Neuron (in vitro differentiated cells): ENCODE results near the gene ARHGEF17.

Experiments used
- H2AFZ ChIP-seq: one replicate; pipeline ENCODE4 v1.6.1; 2013; ENCODE audit warnings: low read depth, mild to moderate bottlenecking, inconsistent platforms, low read length, moderate library complexity
- H3K27me3 ChIP-seq: one replicate; pipeline ENCODE4 v1.6.1; 2013; ENCODE audit warnings: low read length; ENCODE audit not compliant: insufficient read depth
- H3K36me3 ChIP-seq: one replicate; pipeline ENCODE4 v1.6.1; 2013; ENCODE audit warnings: low read length; ENCODE audit not compliant: insufficient read depth
- H3K4me1 ChIP-seq: one replicate; pipeline ENCODE4 v1.6.1; 2013; ENCODE audit warnings: low read length; ENCODE audit not compliant: insufficient read depth
- H3K4me3 ChIP-seq: 2 replicates; pipeline ENCODE4 v1.5.1; 2013; ENCODE audit warnings: mild to moderate bottlenecking, low read length, moderate library complexity
- H3K9me3 ChIP-seq: one replicate; pipeline ENCODE4 v1.6.1; 2013; ENCODE audit warnings: low read length

ARHGEF17 gene

GRCh38 chr11:73394416-73395296 lies 86.6 kb downstream of the ARHGEF17 start:
- Histone ChIP-seq H3K36me3 (peaks cover 15% of the 10 kb centered on the region), H3K4me3 (no peak overlapping the region), H3K4me1 (peaks cover 2% of the 10 kb centered on the region), H2AFZ (no peak overlapping the region), H3K9me3 (no peaks in the 10 kb centered on the region), H3K27me3 (no peaks in the 10 kb centered on the region)

GRCh38 chr11:73395297-73396208 lies 87.5 kb downstream of the ARHGEF17 start:
- Histone ChIP-seq H3K36me3 (peaks cover 15% of the 10 kb centered on the region), H3K4me1 (peaks cover 2% of the 10 kb centered on the region), H2AFZ (no peak overlapping the region), H3K9me3 (no peaks in the 10 kb centered on the region), H3K4me3 (no peak overlapping the region), H3K27me3 (no peaks in the 10 kb centered on the region)

GRCh38 chr11:73396251-73396930 lies 88.3 kb downstream of the ARHGEF17 start:
- no peak overlapping the region for H2AFZ ChIP-seq
- H3K9me3 ChIP-seq, result no peaks in the 10 kb centered on the region
- H3K36me3 ChIP-seq, result peaks cover 13% of the 10 kb centered on the region
- H3K4me1 ChIP-seq, result peaks cover 2% of the 10 kb centered on the region
- no peaks in the 10 kb centered on the region for H3K27me3 ChIP-seq
- no peak overlapping the region for H3K4me3 ChIP-seq

GRCh38 chr11:73396985-73397384 lies 88.9 kb downstream of the ARHGEF17 start:
- Histone ChIP-seq H3K36me3 (peaks cover 13% of the 10 kb centered on the region), H2AFZ (no peak overlapping the region), H3K27me3 (no peaks in the 10 kb centered on the region), H3K9me3 (no peaks in the 10 kb centered on the region), H3K4me3 (no peak overlapping the region), H3K4me1 (peaks cover 2% of the 10 kb centered on the region)

GRCh38 chr11:73397468-73398131 lies 89.5 kb downstream of the ARHGEF17 start:
- peaks cover 13% of the 10 kb centered on the region for H3K36me3 ChIP-seq
- H3K4me1 ChIP-seq, result peaks cover 2% of the 10 kb centered on the region
- no peaks in the 10 kb centered on the region for H3K9me3 ChIP-seq
- no peak overlapping the region for H3K4me3 ChIP-seq
- no peak overlapping the region for H2AFZ ChIP-seq
- no peaks in the 10 kb centered on the region for H3K27me3 ChIP-seq

GRCh38 chr11:73398132-73398526 lies 90.1 kb downstream of the ARHGEF17 start:
- H3K9me3 ChIP-seq, result no peaks in the 10 kb centered on the region
- no peak overlapping the region for H3K4me3 ChIP-seq
- H3K27me3 ChIP-seq, result no peaks in the 10 kb centered on the region
- peaks cover 2% of the 10 kb centered on the region for H3K4me1 ChIP-seq
- no peak overlapping the region for H2AFZ ChIP-seq
- peaks cover 13% of the 10 kb centered on the region for H3K36me3 ChIP-seq

GRCh38 chr11:73398721-73399120 lies 90.6 kb downstream of the ARHGEF17 start:
- H3K4me3 ChIP-seq, result no peak overlapping the region
- H3K27me3 ChIP-seq, result no peaks in the 10 kb centered on the region
- H3K36me3 ChIP-seq, result peaks cover 13% of the 10 kb centered on the region
- no peak overlapping the region for H2AFZ ChIP-seq
- no peaks in the 10 kb centered on the region for H3K9me3 ChIP-seq
- peaks cover 2% of the 10 kb centered on the region for H3K4me1 ChIP-seq

- no peaks in the 10 kb centered on the region for H3K9me3 ChIP-seq
- peaks cover 12% of the 10 kb centered on the region for H3K36me3 ChIP-seq
- H3K4me3 ChIP-seq, result no peak overlapping the region
- no peaks in the 10 kb centered on the region for H3K27me3 ChIP-seq
- H3K4me1 ChIP-seq, result peaks cover 2% of the 10 kb centered on the region
- no peak overlapping the region for H2AFZ ChIP-seq
These were observed 91.1 kb downstream of the ARHGEF17 start for GRCh38 chr11:73399159-73399590.

- H2AFZ ChIP-seq, result no peak overlapping the region
- no peaks in the 10 kb centered on the region for H3K27me3 ChIP-seq
- H3K36me3 ChIP-seq, result peaks cover 8% of the 10 kb centered on the region
- H3K4me3 ChIP-seq, result no peak overlapping the region
- peaks cover 2% of the 10 kb centered on the region for H3K4me1 ChIP-seq
- H3K9me3 ChIP-seq, result no peaks in the 10 kb centered on the region
These were observed 91.6 kb downstream of the ARHGEF17 start for GRCh38 chr11:73399636-73400035.

- H3K9me3 ChIP-seq, result no peaks in the 10 kb centered on the region
- peaks cover 8% of the 10 kb centered on the region for H3K36me3 ChIP-seq
- no peaks in the 10 kb centered on the region for H3K27me3 ChIP-seq
- no peak overlapping the region for H3K4me3 ChIP-seq
- H2AFZ ChIP-seq, result no peak overlapping the region
- peaks cover 2% of the 10 kb centered on the region for H3K4me1 ChIP-seq
These were observed 92.2 kb downstream of the ARHGEF17 start for GRCh38 chr11:73400293-73400692.

- H2AFZ ChIP-seq, result no peak overlapping the region
- H3K27me3 ChIP-seq, result no peaks in the 10 kb centered on the region
- peaks cover 17% of the 10 kb centered on the region for H3K36me3 ChIP-seq
- H3K4me3 ChIP-seq, result no peak overlapping the region
- H3K4me1 ChIP-seq, result peaks cover 2% of the 10 kb centered on the region
- H3K9me3 ChIP-seq, result no peaks in the 10 kb centered on the region
These were observed 93.3 kb downstream of the ARHGEF17 start for GRCh38 chr11:73401217-73401923.
